Left ventricle myocardium inferior (tissue), 1 donor: Measurements from ENCODE around the gene TERT. TPM values are rescaled to one million over a fixed set of nuclear protein-coding genes. Genes with fewer than 3 reads are reported as not detected.

ENCODE experiments used
- DNase-seq: peaks from one replicate; pipeline ENCODE4 v3.0.0-alpha.2; 2020
- H3K27ac ChIP-seq: fragments of 200-600 bp; replicated peaks from 2 replicates; pipeline ENCODE4 v1.8.0; 2021
- H3K27me3 ChIP-seq: fragments of 200-600 bp; 2 replicates; pipeline ENCODE4 v1.8.0; 2021; ENCODE audit warnings: low read depth
- H3K36me3 ChIP-seq: fragments of 200-600 bp; 2 replicates; pipeline ENCODE4 v1.8.0; 2021
- H3K4me1 ChIP-seq: fragments of 200-600 bp; 2 replicates; pipeline ENCODE4 v1.8.0; 2021
- H3K4me3 ChIP-seq: fragments of 200-600 bp; 2 replicates; pipeline ENCODE4 v1.8.0; 2021; ENCODE audit warnings: mild to moderate bottlenecking, moderate library complexity
- H3K9me3 ChIP-seq: fragments of 200-600 bp; replicated peaks from 2 replicates; pipeline ENCODE4 v1.8.0; 2021
- intact Hi-C: fragments of 100-400 bp; cut with micrococcal nuclease; formaldehyde crosslinking; loops from one replicate; pipeline ENCODE4 v1.11.0; 2022
- total RNA-seq: library from RNA; stranded (reverse); fragmentation: NEBNext Ultra II Directional; extraction: Animal tissue kit (Norgen Biotek cat#: 25700); gene quantifications from one replicate; pipeline ENCODE4 v1.2.1, GENCODE V29; 2021
- TF ChIP-seq, protein P1 (sequence below): fragments of 200-600 bp; IDR thresholded peaks from 2 replicates; pipeline ENCODE4 v1.8.0; 2021; ENCODE audit warnings: antibody characterized with exemption, mild to moderate bottlenecking, borderline replicate concordance
- donor health status: DM: no; HTN: yes; CAD: no; lungs with severe emphysema.

The TERT gene
- total RNA-seq, 1 donor from 2014 or later: not detected

DNA sequence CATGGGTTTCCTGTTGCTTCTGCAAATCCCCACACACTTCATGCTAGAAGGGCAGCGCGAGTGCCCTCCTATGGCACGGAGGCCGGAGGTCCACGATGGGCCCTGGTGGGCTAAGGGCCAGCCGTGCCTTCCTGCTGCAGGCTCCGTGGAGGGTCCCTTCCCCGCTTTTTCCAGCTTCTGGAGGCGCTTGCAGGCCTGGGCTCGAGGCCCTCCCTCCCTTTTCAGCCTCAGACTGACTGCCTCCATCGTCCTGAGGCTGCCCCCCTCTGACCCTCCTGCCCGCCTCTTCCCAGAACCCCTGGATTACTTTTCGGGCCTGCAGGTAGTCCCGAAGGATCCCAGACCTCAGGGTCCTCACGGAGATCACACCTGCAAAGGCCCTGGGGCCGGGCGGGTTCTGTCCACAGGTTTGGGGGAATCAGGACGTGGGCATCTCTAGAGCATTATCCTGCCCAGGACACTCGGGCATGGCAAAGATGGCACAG lies 3.2 kb upstream of the TERT start:
- Histone ChIP-seq H3K4me3 (no peak overlapping the region), H3K27me3 (peaks cover 61% of the 10 kb centered on the region), H3K27ac (no peak overlapping the region), H3K4me1 (peaks cover 12% of the 10 kb centered on the region), H3K36me3 (no peaks in the 10 kb centered on the region), H3K9me3 (peaks cover 8% of the 10 kb centered on the region)
- intact Hi-C loops: no loop called here
- no peak for DNase-seq
- TF ChIP-seq, protein P1, sequence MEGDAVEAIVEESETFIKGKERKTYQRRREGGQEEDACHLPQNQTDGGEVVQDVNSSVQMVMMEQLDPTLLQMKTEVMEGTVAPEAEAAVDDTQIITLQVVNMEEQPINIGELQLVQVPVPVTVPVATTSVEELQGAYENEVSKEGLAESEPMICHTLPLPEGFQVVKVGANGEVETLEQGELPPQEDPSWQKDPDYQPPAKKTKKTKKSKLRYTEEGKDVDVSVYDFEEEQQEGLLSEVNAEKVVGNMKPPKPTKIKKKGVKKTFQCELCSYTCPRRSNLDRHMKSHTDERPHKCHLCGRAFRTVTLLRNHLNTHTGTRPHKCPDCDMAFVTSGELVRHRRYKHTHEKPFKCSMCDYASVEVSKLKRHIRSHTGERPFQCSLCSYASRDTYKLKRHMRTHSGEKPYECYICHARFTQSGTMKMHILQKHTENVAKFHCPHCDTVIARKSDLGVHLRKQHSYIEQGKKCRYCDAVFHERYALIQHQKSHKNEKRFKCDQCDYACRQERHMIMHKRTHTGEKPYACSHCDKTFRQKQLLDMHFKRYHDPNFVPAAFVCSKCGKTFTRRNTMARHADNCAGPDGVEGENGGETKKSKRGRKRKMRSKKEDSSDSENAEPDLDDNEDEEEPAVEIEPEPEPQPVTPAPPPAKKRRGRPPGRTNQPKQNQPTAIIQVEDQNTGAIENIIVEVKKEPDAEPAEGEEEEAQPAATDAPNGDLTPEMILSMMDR: no peak

DNA sequence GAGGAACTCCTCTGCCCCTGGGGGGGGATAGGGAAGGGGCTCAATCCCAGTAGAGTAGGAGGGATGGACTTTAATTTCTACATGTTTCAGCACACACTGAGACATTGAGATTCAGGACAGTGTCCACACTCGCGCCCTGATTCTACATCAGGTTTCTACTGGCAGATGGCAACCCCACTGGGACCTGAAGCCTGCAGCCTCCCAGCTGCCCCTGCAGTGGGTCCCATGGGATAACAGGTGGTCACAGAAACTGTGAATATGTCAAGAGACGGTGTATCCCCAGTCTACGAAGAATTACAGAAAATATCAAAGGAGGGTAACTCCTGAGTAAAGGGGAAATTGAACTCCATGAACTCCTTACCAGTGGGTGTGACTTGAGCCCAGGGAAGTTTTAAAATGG lies 2.4 kb upstream of the TERT start:
- H3K4me3 ChIP-seq: no peak overlapping the region
- H3K9me3 ChIP-seq: peaks cover 2% of the 10 kb centered on the region
- TF ChIP-seq, protein P1: no peak
- H3K4me1 ChIP-seq: peaks cover 12% of the 10 kb centered on the region
- intact Hi-C loops: no loop called here
- DNase-seq: no peak
- H3K27me3 ChIP-seq: peaks cover 70% of the 10 kb centered on the region
- no peaks in the 10 kb centered on the region for H3K36me3 ChIP-seq
- H3K27ac ChIP-seq: no peak overlapping the region

DNA sequence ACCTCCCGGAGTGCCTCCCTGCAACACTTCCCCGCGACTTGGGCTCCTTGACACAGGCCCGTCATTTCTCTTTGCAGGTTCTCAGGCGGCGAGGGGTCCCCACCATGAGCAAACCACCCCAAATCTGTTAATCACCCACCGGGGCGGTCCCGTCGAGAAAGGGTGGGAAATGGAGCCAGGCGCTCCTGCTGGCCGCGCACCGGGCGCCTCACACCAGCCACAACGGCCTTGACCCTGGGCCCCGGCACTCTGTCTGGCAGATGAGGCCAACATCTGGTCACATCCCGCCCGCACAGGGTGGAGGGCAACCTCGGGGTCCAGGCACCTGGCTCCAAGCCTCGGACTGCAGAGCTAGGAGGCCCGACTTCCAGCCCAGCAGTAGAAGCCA lies 776 bp upstream of the TERT start:
- peak; percentile 11 for DNase-seq

DNA sequence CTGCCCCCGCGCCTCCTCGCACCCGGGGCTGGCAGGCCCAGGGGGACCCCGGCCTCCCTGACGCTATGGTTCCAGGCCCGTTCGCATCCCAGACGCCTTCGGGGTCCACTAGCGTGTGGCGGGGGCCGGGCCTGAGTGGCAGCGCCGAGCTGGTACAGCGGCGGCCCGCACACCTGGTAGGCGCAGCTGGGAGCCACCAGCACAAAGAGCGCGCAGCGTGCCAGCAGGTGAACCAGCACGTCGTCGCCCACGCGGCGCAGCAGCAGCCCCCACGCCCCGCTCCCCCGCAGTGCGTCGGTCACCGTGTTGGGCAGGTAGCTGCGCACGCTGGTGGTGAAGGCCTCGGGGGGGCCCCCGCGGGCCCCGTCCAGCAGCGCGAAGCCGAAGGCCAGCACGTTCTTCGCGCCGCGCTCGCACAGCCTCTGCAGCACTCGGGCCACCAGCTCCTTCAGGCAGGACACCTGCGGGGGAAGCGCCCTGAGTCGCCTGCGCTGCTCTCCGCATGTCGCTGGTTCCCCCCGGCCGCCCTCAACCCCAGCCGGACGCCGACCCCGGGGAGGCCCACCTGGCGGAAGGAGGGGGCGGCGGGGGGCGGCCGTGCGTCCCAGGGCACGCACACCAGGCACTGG lies 548 bp downstream of the TERT start:
- TF ChIP-seq, protein P1: no peak
- Histone ChIP-seq H3K27ac (no peak overlapping the region), H3K27me3 (peaks cover 77% of the 10 kb centered on the region), H3K36me3 (no peaks in the 10 kb centered on the region), H3K4me1 (peaks cover 12% of the 10 kb centered on the region), H3K9me3 (no peaks in the 10 kb centered on the region), H3K4me3 (peak overlapping the region; percentile 14)
- DNase-seq: no peak
- intact Hi-C loops: no loop called here

More for the DNA sequence above, 776 bp upstream of the TERT start:
- Histone ChIP-seq H3K27ac (no peak overlapping the region), H3K36me3 (no peaks in the 10 kb centered on the region), H3K4me3 (no peak overlapping the region), H3K9me3 (no peaks in the 10 kb centered on the region), H3K27me3 (peaks cover 78% of the 10 kb centered on the region), H3K4me1 (peaks cover 12% of the 10 kb centered on the region)
- intact Hi-C loops: no loop called here
- TF ChIP-seq, protein P1: no peak

DNA sequence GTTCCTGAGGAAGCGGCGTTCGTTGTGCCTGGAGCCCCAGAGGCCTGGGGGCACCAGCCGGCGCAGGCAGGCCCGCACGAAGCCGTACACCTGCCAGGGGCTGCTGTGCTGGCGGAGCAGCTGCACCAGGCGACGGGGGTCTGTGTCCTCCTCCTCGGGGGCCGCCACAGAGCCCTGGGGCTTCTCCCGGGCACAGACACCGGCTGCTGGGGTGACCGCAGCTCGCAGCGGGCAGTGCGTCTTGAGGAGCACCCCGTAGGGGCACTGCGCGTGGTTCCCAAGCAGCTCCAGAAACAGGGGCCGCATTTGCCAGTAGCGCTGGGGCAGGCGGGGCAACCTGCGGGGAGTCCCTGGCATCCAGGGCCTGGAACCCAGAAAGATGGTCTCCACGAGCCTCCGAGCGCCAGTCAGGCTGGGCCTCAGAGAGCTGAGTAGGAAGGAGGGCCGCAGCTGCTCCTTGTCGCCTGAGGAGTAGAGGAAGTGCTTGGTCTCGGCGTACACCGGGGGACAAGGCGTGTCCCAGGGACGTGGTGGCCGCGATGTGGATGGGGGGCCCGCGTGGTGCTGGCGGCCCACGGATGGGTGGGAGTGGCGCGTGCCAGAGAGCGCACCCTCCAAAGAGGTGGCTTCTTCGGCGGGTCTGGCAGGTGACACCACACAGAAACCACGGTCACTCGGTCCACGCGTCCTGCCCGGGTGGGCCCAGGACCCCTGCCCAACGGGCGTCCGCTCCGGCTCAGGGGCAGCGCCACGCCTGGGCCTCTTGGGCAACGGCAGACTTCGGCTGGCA lies 1.3 kb downstream of the TERT start:
- H3K4me1 ChIP-seq: peaks cover 12% of the 10 kb centered on the region
- H3K36me3 ChIP-seq: no peaks in the 10 kb centered on the region
- no peak for DNase-seq
- no peak overlapping the region for H3K27ac ChIP-seq
- no peak overlapping the region for H3K4me3 ChIP-seq
- no peaks in the 10 kb centered on the region for H3K9me3 ChIP-seq
- peaks cover 74% of the 10 kb centered on the region for H3K27me3 ChIP-seq
- intact Hi-C loops: no loop called here
- TF ChIP-seq, protein P1: no peak
